ENCODE measurements around the gene SLC46A2. TPM values are rescaled to one million over a fixed set of nuclear protein-coding genes. Genes with fewer than 3 reads are reported as not detected.

Gene SLC46A2
- polyA plus RNA-seq, 1 experiment, result not detected

DNA sequence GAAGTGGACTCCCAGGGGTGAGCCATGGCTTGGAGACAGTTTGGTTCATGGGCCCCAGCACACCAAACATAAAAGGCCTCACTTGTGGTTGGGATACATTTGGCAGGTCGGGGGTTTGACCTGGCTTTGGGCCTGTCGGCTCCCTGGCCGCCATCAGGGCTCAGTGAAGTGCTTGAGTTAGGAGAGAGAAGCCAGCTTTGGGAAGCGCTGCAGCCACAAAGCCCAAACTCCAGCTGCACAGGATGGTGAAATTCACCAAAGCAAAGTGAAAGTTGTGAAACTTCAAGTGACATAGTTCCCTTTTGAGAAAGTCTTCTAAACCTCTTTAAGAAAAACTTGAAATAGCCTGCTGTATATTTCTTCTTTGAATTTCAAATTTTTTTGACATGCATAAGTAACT lies 27.5 kb downstream of the SLC46A2 start:
- Histone ChIP-seq H3K36me3 (ENCODE audit: control insufficient read depth, insufficient read depth, low read length) (peaks cover 5% of the 10 kb centered on the region; the same call in 1 of the 2 replicates), H3K4me3 (ENCODE audit: low read depth, low read length) (no peak overlapping the region), H3K27me3 (ENCODE audit: control insufficient read depth, insufficient read depth, low read length) (no peaks in the 10 kb centered on the region)
- TF ChIP-seq, protein P1, sequence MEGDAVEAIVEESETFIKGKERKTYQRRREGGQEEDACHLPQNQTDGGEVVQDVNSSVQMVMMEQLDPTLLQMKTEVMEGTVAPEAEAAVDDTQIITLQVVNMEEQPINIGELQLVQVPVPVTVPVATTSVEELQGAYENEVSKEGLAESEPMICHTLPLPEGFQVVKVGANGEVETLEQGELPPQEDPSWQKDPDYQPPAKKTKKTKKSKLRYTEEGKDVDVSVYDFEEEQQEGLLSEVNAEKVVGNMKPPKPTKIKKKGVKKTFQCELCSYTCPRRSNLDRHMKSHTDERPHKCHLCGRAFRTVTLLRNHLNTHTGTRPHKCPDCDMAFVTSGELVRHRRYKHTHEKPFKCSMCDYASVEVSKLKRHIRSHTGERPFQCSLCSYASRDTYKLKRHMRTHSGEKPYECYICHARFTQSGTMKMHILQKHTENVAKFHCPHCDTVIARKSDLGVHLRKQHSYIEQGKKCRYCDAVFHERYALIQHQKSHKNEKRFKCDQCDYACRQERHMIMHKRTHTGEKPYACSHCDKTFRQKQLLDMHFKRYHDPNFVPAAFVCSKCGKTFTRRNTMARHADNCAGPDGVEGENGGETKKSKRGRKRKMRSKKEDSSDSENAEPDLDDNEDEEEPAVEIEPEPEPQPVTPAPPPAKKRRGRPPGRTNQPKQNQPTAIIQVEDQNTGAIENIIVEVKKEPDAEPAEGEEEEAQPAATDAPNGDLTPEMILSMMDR (IDR thresholded peaks at IDR 0.05; ENCODE audit: insufficient read depth, low read depth, low read length), result no peak
- ChIA-PET CTCF (interaction anchor here (1.0 to 1.3 kb wide), 4 partner anchors 10 to 42 kb away, joined by 3 to 4 read pairs (median 4); no protein-coding TSS in a partner anchor), POLR2A (no interaction called here)
- DNase-seq (ENCODE audit: low read depth), result no peak

DNA sequence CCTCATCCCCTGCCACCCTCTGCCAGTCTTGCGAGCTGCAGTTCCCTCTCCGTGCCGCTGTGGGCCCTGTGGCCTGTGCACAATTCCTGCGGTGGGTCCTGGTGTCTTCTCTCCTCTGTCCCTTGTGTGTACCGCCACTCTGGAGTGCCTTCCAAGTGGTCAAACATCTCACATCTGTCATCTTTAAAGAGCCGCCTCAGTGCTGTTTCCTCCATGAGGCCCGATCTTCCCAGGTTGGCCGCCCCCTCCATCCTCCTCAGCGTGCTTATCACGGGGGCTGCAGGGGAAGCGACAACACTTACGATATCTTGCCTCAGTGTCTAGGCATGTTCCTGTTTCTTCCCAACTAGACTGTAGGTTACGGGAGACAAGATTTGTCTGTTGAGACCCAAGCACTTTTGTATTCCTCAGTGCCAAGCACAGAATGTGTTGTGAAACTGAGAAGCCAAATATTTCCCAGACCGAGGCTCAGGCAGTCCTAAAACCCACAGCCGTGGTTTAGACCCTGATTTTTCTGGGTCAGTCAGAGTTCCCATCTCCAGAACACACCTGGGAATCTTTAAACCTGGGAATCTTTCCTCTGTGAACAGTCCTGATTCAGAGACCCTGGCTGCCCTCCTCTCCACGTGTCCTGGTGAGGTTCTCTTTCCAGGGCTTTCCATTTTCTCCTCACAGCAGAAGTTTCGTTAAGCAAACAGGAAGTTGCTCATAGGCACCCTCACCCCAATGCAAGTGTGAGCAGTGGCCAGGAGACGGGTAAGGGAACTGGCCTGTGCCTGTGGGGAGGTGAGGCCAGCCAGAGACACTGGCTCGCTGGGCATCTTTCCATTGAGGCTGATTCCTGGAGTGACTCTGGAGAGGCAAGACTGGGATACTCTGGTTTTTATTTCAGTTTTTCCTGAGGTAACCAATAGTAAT lies 28.8 kb downstream of the SLC46A2 start:
- TF ChIP-seq, protein P1 (IDR thresholded peaks at IDR 0.05; ENCODE audit: insufficient read depth, low read depth, low read length), result no peak
- CTCF ChIA-PET, result interaction anchor here (1.3 kb wide), 1 partner anchor 26 kb away, joined by 3 read pairs; no protein-coding TSS in a partner anchor
- no peak for DNase-seq (ENCODE audit: low read depth)
- H3K36me3 ChIP-seq (ENCODE audit: control insufficient read depth, insufficient read depth, low read length), result peaks cover 5% of the 10 kb centered on the region; the same call in 1 of the 2 replicates
- POLR2A ChIA-PET, result no interaction called here
- no peaks in the 10 kb centered on the region for H3K27me3 ChIP-seq (ENCODE audit: control insufficient read depth, insufficient read depth, low read length)
- H3K4me3 ChIP-seq (ENCODE audit: low read depth, low read length), result no peak overlapping the region

DNA sequence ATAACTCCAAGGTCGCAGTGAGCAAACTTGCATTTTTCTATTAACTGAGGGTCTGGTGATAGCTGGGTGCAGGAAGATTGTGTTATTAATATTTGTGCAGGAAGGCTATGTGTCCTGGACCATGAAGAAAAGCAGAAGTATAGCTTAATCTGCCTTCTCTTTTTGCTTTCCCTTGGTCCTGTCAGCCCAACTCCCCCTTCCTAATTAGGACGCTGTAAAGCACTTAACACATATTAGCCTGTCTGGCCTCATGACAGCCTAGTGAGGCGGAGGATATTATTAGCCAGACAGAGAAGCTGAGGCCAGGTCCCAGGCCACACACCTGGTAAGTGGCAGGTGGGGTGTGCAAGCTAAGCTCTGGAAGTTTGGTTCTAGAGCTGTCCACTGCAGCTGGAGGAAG lies 29.5 kb downstream of the SLC46A2 start:
- DNase-seq (ENCODE audit: low read depth), result no peak
- TF ChIP-seq, protein P1 (IDR thresholded peaks at IDR 0.05; ENCODE audit: insufficient read depth, low read depth, low read length), result no peak
- H3K27me3 ChIP-seq (ENCODE audit: control insufficient read depth, insufficient read depth, low read length), result no peaks in the 10 kb centered on the region
- CTCF ChIA-PET, result interaction anchor here (1.3 kb wide), 1 partner anchor 25 kb away, joined by 3 read pairs; no protein-coding TSS in a partner anchor
- no peak overlapping the region for H3K4me3 ChIP-seq (ENCODE audit: low read depth, low read length)
- peaks cover 5% of the 10 kb centered on the region; the same call in 1 of the 2 replicates for H3K36me3 ChIP-seq (ENCODE audit: control insufficient read depth, insufficient read depth, low read length)
- POLR2A ChIA-PET, result no interaction called here

DNA sequence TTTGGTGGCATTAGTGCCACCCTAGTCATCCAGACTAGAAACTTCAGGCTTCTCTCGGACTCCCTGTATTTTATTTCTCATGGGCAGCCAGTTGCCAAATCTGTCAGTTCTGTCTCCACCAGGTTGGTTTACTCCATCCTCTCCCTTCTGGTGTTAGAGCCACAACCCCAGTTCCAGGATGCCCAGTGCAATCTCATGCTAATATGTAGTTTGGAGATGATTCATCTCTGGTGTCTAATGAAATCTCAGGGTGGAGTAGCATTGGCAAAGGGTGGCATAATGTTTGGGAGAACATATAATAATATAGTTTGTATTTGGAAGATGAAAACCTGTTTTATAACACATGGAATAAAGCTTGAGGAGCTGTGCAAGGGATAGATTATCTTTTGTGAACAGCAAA lies 30.2 kb downstream of the SLC46A2 start:
- ChIA-PET POLR2A (no interaction called here), CTCF (interaction anchor here (1.3 kb wide), 1 partner anchor 24 kb away, joined by 3 read pairs; no protein-coding TSS in a partner anchor)
- DNase-seq (ENCODE audit: low read depth), result no peak
- TF ChIP-seq, protein P1 (IDR thresholded peaks at IDR 0.05; ENCODE audit: insufficient read depth, low read depth, low read length), result no peak
- Histone ChIP-seq H3K36me3 (ENCODE audit: control insufficient read depth, insufficient read depth, low read length) (peaks cover 5% of the 10 kb centered on the region; the same call in 1 of the 2 replicates), H3K27me3 (ENCODE audit: control insufficient read depth, insufficient read depth, low read length) (no peaks in the 10 kb centered on the region), H3K4me3 (ENCODE audit: low read depth, low read length) (no peak overlapping the region)

DNA sequence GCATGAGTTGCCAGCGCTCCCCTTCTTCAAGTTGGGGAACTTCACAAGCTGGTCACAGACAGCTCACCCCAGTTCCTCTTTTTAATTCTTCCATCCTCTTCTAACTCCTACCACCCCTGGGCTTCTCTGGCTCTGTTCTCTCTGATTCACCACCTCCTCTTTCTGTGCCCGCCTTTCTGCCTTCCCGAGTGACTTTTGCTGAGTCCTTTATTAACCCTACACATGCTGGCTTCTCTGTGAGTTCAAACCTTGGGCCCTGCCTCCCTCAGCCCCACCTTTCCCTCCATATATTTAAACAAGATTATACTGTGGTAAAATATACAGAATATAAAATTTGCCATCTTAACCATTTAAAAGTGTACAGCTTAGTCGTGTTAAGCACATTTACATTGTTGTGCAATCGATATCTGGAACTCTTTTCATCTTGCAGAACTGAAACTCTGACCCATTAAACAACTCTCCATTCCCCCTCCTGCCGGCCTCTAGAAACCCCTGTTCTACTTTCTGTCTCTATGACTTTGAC lies 32.0 kb downstream of the SLC46A2 start:
- no peak for DNase-seq (ENCODE audit: low read depth)
- Histone ChIP-seq H3K4me3 (ENCODE audit: low read depth, low read length) (no peak overlapping the region), H3K36me3 (ENCODE audit: control insufficient read depth, insufficient read depth, low read length) (peaks cover 1% of the 10 kb centered on the region; the same call in 1 of the 2 replicates), H3K27me3 (ENCODE audit: control insufficient read depth, insufficient read depth, low read length) (no peaks in the 10 kb centered on the region)
- TF ChIP-seq, protein P1 (IDR thresholded peaks at IDR 0.05; ENCODE audit: insufficient read depth, low read depth, low read length), result no peak
- ChIA-PET CTCF (interaction anchor here (1.2 kb wide), 1 partner anchor 44 kb away, joined by 4 read pairs; no protein-coding TSS in a partner anchor), POLR2A (no interaction called here)
